HG02970 (cell line): Measurements from ENCODE around the gene GARRE1.

Experiments used
- ATAC-seq: cut with Tn5 transposase; IDR thresholded peaks from one replicate; pipeline ENCODE4 v1.9.1; 2021; ENCODE audit warnings: mild to moderate bottlenecking, moderate library complexity, moderate number of reproducible peaks; ENCODE audit not compliant: unreplicated experiment, low FRiP score

The GARRE1 gene

GRCh38 chr19:34287662-34288140 is 33.3 kb downstream of the GARRE1 start:
- ATAC-seq: no peak

GRCh38 chr19:34288381-34288780 is 34.0 kb downstream of the GARRE1 start:
- no peak for ATAC-seq

GRCh38 chr19:34291235-34291634 is 36.9 kb downstream of the GARRE1 start:
- ATAC-seq: no peak

GRCh38 chr19:34295103-34295502 is 40.7 kb downstream of the GARRE1 start:
- no peak for ATAC-seq

GRCh38 chr19:34298891-34299520 is 44.7 kb downstream of the GARRE1 start:
- no peak for ATAC-seq

GRCh38 chr19:34299576-34299975 is 45.2 kb downstream of the GARRE1 start:
- ATAC-seq: no peak

- no peak for ATAC-seq
Measured at GRCh38 chr19:34300380-34300779, 46.0 kb downstream of the GARRE1 start.

- ATAC-seq: no peak
Measured at GRCh38 chr19:34300962-34301361, 46.6 kb downstream of the GARRE1 start.
